ENCODE data around the gene VPS51. TPM values are rescaled to one million over a fixed set of nuclear protein-coding genes. Genes with fewer than 3 reads are reported as not detected.
A peak's percentile ranks its signal among the peaks of the same experiment; 100 is the strongest.

VPS51 gene
- total RNA-seq, 4 donors from 2014 or later = 204 to 298 (median 224) TPM

GRCh38 chr11:65112546-65113360 lies 16.7 kb downstream of the VPS51 start:
- DNase-seq = no peak
- Histone ChIP-seq H3K4me1 (peaks cover 54 to 84% (median 58%) of the 10 kb centered on the region in 3 donors), H3K27ac (peak overlapping the region; percentile 54 to 85 (median 74)), H3K36me3 (peaks cover 7 to 35% (median 18%) of the 10 kb centered on the region in 3 donors), H3K9me3 (no peaks in the 10 kb centered on the region), H3K4me3 (peak overlapping the region; percentile 49 to 70 (median 60)), H3K27me3 (no peaks in the 10 kb centered on the region)
- TF ChIP-seq CTCF (IDR thresholded peaks at IDR 0.05) (peak; percentile 81 to 98 (median 92)), POLR2A (IDR thresholded peaks at IDR 0.05) (no peak)
- intact Hi-C loops (cut with DNase I) = no loop called here
- WGBS, 2 donors = 5% methylated on average over 4 of the region's 57 CpGs; no CpG with 5 or more reads in 1 of the 2 donors

- peak overlapping the region; percentile 49 to 70 (median 60) for H3K4me3 ChIP-seq
- WGBS, 2 donors = 25 to 27% methylated on average over 10 to 14 of the region's 14 CpGs
- intact Hi-C loops (cut with DNase I) = no loop called here
Observed at GRCh38 chr11:65113361-65113756, 17.3 kb downstream of the VPS51 start.

GRCh38 chr11:65113839-65114238 lies 17.8 kb downstream of the VPS51 start:
- no peaks in the 10 kb centered on the region for H3K9me3 ChIP-seq
- H3K36me3 ChIP-seq = peaks cover 0 to 35% (median 8%) of the 10 kb centered on the region in 3 donors
- TF ChIP-seq CTCF (IDR thresholded peaks at IDR 0.05) = no peak
- no peak for TF ChIP-seq POLR2A (IDR thresholded peaks at IDR 0.05)
- WGBS, 2 donors = 66 to 82% methylated on average over 5 to 6 of the region's 6 CpGs
- no peak overlapping the region for H3K27ac ChIP-seq
- H3K27me3 ChIP-seq = no peaks in the 10 kb centered on the region
- DNase-seq = no peak
- intact Hi-C loops (cut with DNase I) = no loop called here
- peaks cover 48 to 81% (median 53%) of the 10 kb centered on the region in 3 donors for H3K4me1 ChIP-seq
- no peak overlapping the region for H3K4me3 ChIP-seq

More at GRCh38 chr11:65113361-65113756, 17.3 kb downstream of the VPS51 start:
- Histone ChIP-seq H3K27ac (peak overlapping the region in 2 of 4 donors; percentile 83 to 85), H3K9me3 (no peaks in the 10 kb centered on the region), H3K27me3 (no peaks in the 10 kb centered on the region), H3K4me1 (peaks cover 51 to 84% (median 54%) of the 10 kb centered on the region in 3 donors), H3K36me3 (peaks cover 2 to 35% (median 12%) of the 10 kb centered on the region in 3 donors)
- TF ChIP-seq CTCF (IDR thresholded peaks at IDR 0.05) (no peak), POLR2A (IDR thresholded peaks at IDR 0.05) (no peak)
- DNase-seq = no peak

GRCh38 chr11:65114538-65115171 lies 18.6 kb downstream of the VPS51 start:
- Histone ChIP-seq H3K4me1 (peaks cover 45 to 81% (median 46%) of the 10 kb centered on the region in 3 donors), H3K4me3 (no peak overlapping the region), H3K27ac (no peak overlapping the region), H3K9me3 (no peaks in the 10 kb centered on the region), H3K27me3 (no peaks in the 10 kb centered on the region), H3K36me3 (peaks cover 2 to 35% (median 3%) of the 10 kb centered on the region in 3 donors)
- no peak for TF ChIP-seq POLR2A (IDR thresholded peaks at IDR 0.05)
- no peak for TF ChIP-seq CTCF (IDR thresholded peaks at IDR 0.05)
- no peak for DNase-seq
- 73 to 93% methylated on average over 3 to 6 of the region's 11 CpGs for WGBS, 2 donors
- intact Hi-C loops (cut with DNase I) = no loop called here

All from esophagus squamous epithelium (tissue), 5 donors.